ENCODE data around the gene FST.

DNA sequence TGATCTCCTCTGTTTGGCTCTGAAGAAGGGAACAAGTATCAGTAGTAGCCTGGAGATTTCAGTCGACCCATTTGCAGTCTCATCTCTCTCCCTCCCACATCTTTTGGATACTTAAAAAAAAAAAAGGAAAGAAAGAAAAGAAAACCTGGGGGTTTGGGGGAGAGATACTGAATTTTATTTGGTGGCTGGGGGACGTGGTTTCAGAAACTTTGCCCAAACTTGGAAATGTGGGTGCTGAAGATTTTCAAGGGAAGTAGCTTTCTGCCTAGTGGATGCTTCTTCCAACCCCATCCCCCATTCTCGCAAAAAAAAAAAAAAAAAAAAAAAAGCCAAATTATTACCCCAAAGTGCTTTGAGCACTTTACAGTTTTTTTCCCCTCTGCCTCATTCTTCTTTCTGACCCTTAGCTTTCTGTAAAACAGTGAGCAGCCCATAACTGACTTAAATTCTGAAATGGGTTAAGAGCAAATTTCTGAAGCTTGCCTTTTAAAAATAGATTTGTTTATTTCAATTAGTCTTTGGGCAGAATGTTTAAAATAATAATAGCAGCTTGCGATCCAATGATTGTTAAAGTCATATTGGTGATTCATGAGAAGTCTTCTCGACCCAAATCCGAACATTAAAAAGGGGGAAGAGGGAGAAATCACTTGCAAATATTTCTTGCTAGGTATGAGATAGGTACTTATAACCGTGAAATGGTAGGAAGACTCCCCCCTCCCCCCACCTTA is 894 bp downstream of the FST start:
- TF ChIP-seq EZH2 (IDR thresholded peaks at IDR 0.05; ENCODE audit: insufficient read depth, poor library complexity, severe bottlenecking) (no peak), EZH2phosphoT487 (IDR thresholded peaks at IDR 0.05; ENCODE audit: insufficient read depth, low read depth) (no peak)
